ENCODE measurements around the gene GNG7.
"Not testable (repeated sequence)": the region's sequence is repeated elsewhere in the genome, so short reads cannot be mapped to it uniquely, and the experiment has no call there.

The GNG7 gene

DNA sequence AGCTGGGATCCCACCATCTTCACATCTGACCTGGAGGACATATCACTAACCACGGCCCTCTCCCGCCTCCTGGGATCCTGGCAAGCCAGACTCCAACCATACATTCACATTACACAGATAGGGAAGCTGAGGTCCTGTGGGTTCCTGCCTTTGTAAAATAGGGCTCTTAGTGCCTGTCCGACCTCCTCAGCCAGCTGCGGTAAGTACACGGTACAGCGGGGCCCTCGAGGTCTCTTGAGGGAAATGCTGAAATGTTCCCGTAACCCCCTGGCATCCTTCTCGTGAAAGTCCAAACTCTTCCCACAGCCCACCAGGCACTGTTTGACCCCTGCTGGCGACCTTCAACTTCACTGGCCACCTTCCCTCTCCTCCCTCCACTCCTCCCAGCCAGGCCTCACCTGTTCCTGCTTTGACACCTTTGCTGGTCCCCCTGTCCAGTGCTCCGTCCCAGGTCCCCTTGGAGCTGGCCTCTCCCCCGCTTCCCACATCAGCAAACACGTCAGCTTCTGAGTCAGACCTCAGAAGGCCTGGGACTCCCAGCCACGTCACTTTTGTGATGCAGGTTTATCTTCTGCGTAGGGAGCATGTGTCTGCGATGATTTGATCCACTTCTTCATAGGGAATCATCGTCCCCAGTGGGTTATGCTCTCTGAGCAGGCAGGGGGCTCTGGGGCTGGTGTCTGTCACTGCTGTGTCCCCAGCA lies 8.8 kb upstream of the GNG7 start:
- no peak for DNase-seq

DNA sequence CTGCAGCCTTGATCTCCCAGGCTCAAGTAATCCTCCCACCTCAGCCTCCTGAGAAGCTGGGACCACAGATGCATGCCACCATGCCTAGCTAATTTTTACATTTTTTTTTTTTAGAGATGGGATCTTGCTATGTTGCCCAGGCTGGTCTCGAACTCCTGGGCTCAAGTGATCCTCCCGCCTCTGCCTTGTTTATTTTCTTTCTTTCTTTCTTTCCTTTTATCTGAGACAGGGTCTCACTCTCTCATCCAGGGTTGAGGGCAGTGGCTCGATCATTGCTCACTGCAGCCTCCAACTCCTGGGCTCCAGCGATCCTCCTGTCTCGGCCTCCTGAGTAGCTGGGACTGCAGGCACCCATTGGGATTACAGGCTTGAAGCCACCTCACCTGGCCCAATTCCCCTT lies 3.8 kb upstream of the GNG7 start:
- DNase-seq = no peak

DNA sequence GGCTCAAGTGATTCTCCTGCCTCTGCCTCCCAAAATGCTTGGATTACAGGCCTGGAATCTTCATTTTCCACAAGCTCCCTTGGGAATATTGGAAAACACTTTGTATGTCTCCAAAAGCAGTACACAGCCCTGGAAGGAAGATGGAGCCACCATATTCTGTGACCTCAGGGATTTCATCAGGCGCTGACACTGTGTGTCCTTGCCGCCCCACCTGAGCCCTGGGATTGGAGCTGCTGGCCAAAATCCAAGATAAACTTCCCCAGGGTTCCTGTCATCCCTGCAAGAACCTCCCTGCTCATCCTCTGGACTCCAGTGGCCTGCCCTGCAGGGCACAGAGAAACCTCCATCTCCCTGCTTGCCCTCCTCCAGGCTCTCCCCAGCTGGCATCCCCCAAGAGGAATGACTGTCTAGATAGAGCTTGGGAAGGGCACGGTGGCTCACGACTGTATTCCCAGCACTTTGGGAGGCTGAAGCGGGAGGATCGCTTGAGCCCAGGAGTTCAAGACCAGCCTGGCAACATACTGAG lies 1.3 kb upstream of the GNG7 start:
- no peak for DNase-seq

DNA sequence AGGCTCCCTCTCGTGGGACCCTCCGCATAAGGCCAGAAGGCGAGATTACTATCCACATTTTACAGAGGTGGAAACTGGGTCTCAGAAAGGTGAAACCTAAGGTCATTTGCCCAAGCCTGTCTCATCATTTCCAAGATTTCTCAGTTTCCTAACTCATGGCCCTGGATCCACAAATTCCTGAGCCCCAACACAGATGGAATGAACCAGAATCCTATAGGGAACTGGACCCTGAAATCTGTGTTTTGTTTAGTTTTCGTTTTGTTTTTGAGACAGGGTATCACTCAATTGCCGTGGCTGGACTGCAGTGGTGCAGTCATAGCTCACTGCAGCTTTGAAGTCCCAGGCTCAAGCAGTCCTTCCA lies 563 bp upstream of the GNG7 start:
- no peak for DNase-seq

DNA sequence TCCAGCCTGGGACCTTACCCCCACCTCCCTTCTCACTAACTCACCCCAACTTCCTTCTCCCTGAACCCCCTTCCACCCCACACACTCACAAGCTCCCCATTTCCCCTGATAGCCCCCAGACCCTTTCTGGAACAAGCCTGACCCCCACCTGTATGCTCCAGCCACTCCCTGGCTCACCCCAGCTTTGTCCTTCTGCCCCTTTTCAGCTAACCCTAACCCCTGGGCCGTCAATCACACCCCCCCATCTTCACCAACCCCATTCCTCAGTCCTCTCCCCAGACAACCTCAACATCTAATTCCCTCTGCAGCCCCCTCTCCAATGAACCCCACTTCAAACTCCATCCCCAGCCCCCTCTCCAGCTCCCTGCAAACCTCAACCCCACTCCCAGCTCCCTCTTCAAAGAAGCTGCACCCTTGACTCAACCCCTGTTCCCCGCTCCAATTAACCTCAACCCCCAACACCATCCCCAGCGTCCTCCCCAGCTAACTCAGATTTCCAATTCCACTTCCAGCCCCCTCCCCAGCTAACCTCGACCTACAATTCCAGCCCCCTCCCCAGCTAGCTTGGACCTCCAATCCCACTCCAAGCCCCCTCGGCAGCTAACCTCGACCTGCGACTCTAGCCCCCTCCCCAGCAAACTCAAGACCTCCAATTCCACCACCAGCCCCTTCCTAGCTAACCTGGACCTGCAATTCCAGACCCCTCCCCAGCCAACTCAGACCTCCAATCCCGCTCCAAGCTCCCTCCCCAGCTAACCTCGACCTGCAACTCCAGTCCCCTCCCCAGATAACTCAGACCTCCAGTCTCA lies 929 bp downstream of the GNG7 start:
- no peak for DNase-seq

DNA sequence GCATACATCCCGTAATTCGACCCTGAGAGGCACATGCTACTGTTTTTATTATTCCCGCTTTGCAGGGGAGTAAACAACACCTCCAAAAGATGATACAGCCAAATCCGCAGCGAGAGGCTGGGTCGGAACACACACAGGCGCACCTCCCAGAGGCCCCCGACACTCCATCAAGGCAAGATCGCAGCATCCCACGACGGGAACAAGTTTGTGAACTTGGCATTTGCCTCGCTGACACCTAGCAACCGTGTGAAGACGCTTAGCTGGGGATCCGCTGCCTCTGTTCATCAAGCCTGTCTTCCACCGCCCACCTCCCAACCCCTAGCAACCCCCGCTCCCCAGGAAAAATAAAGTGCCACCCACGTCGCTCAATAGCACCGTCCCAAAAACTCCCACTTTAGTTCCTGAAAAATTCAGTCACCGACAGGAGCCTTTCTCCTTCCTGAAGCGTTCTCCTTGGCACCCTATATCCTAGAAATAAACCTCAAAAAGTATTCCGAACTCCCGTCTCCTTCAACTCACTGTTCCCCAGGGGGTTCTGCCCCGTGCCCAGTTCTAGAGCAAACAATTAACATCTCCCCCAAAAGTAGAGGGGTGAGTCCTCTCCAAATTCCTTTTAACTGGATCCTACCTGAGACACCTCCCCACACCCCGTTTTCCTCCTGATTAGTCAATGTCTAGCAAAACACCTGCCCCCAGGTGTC lies 1.7 kb downstream of the GNG7 start:
- DNase-seq = no peak

DNA sequence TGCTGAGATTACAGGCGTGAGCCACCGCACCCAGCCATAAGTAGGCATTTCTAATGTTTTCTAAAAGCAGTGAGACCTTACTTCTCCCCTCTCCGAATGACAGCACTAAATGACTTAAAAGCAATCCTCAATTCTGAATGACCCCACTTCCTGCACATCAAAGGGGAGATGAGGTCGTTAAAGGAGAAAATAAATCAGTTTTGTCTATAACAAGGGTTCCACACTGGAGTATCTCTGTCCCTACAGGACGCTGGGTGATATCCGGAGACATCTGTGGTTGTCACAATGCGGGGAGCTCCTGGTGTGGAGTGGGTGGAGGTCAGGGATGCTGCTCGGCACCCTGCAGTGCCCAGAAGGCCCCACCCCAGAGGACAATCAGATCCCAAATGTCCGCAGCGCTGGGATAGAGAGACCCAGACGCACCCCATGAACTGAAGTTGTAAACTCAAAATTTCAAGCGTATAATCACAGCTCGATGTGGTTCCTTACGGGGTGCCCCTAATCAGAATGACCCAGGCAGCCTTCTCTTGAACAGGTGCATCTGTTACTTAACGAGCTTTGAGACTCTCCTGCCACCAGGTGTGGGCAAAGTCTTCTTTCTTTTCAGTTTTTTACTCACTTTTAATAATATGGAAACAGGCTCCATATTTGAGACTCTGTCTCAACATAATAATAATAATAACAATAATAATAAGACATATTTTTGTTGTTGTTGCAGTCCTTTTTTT lies 2.9 kb downstream of the GNG7 start:
- DNase-seq = no peak

DNA sequence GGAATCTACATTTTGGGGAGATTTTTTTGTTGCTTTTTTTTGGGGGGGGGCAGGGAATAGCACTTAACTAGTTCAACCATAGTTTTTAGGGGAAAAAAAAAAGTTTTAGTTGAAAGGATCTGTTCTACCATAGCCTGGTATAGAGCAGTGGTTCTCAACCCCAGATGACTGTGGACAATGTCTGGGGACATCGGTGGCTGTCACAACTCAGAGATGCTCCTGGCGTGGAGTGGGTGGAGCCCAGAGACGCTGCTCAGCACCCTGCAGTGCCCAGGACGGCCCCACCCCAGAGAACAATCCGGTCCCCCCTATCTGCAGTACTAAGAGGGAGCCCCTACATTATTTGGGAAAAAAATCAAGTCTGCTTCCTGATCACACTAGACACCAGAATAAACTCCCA lies 8.3 kb downstream of the GNG7 start:
- no peak for DNase-seq

DNA sequence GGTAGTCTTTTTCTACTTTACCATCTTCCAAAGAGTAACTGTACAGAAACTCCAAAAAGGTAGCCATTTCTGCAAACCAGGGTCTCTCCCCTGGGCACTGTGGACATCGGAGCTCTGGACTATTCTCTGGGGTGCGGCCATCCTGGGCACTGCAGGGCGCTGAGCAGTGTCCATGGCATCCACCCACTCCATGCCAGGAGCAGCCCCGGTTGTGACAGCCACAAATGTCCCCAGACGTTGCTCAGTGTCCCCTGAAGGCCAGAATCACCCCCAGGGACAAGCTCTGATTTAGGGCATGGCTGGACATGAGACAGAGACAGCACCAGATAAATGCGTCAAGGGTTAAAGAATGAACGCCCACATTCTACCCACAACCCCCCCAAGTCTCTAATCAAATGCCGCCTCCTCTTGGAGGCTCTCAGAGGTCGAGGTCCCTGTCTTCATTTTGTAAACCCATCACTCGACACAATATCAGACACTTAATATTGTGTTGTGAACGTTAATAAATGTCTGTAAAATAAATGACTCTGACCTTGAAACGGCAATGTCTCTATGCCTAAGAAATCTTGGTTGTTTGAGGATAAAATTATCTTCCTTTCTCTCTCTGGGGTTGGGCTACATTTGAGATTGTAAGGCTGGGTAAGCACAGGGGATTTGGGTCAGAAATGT lies 8.9 kb downstream of the GNG7 start:
- no peak for DNase-seq

DNA sequence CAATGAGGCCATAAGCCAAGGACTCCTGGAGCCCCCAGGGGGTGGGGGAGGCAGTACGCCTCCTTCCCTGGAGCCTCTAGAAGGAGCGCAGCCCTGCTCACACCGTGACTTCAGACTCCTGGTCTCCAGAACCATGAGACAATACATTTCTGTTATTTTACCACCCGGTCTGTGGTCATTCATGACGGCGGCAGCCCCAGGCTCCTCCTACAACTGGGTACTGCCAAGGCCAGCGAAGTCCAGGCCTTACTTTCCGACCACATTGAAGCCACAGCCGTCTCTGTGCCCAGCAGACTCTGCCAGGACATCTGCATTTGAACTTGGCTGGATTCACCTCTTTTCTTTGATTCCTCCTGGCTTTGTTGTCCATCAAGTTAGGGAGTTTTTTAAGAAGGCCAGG lies 10.5 kb downstream of the GNG7 start:
- no peak for DNase-seq

DNA sequence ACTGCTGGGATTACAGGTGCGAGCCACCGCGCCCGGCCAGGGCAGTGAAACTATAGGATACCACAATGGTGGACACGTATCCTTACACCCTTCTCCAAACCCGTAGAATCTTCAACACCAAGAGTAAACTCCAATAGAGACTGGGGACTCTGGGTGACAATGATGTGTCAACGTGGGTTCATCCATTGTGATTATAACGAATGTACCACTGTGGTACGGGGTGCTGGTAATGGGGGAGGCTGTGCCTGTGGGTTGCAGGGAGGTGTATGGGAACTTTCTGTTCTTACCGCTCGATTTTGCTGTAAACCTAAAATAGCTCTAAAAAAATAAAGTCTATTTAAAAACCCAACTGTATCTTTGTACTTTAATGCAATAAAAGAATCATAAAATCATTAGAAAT lies 11.6 kb downstream of the GNG7 start:
- no peak for DNase-seq

DNA sequence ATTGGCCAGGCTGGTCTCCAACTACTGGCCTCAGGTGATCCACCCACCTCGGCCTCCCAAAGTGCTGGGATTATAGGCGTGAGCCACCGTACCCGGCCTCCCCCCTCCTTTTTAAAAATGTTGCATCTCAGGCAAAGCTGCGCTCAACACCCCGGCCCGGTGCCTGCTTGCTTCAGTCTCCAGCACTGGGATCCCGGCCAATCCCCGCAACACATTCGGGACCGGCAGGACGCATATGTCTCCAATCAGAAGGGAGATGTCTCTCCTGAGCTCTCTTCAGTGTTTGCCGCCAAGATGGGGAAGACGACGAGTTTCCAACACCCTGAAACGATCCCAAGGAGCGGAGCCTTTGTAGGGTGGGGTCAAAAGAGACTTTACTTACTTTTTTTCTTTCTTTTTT lies 16.1 kb downstream of the GNG7 start:
- DNase-seq = no peak

DNA sequence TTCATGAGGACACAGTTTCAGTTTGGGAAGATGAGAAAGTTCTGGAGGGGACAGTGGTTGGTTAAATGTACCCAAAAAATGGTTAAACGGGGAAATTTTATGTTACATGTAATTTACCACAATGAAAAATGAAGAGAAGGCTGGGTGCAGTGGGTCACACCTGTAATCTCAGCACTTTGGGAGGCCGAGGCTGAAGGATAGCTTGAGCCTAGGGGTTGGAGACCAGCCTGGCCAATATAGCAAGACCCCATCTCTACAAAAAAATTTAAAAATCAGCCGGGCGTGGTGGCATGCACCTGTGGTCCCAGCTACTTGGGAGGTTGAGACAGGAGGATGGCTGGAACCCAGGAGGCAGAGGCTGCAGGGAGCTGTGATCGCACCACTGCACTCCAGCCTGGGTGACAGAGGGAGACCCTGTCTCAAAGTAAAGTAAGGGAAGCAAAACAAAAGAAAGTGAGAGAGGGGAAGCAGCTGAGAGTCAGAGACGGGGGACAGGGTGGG lies 17.2 kb downstream of the GNG7 start:
- no peak for DNase-seq

DNA sequence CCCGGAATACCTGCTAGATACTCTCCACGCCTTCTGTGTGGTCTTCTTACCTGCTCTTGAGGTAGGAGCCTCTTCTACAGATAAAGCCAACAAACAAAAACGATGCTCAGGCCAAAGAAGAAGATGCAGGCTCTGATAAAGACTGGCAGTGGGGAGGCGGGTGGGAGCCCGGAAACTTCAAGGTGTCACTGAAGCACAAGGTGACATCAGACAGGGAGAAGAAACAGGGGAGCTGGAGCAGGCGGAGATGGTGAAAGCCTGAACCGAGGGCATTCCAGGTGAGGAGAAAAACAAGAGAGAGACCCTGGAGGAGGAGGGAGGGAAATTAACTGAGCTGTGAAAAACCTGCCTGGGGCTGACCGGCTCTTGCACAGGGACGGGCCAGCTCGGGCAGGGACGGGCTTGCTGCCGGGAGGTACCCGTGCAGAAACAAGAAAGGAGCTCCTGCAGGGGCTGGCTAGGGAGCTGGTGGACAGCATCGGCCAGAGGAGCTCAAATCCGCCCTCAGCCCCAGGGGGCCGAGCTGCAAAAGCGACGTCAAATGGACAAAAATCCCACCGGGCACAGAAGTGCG lies 19.0 kb downstream of the GNG7 start:
- no peak for DNase-seq

DNA sequence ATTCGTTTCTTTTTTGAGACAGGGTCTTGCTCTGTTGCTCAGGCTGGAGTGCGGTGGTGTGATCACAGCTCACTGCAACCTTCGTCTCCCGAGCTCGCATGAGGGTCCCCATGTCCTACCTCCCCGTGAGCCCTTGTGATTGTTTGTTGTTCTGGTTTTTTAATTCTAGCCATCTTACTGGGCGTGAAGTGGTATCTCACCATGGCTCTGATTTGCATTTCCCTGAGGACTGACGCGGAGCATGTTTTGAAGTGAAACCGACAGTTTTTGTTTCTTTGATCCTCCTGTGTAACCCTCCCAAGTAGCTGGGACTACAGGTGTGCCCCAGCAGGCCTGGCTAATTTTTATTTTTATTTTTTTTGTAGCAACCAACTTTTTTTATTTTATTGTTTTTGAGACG lies 21.7 kb downstream of the GNG7 start:
- DNase-seq = no peak

DNA sequence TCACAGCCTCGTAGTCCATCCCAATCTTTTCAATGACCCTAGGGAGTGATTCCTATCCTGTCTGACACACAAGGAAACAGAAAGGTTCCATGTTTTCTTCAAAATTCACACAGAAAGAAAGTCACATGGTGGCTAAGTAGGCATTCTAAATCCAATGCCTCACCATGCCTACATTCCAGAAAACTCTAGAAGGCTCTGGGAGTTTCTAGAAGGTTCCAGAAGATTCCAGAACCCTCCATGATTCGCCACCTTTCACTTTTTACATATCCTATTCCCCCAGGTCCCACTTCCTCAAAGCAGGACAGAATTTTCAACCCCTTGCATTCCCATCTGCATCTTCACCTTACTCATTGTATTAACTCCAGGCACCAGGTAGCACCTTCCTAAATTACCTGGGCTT lies 23.1 kb downstream of the GNG7 start:
- no peak for DNase-seq

DNA sequence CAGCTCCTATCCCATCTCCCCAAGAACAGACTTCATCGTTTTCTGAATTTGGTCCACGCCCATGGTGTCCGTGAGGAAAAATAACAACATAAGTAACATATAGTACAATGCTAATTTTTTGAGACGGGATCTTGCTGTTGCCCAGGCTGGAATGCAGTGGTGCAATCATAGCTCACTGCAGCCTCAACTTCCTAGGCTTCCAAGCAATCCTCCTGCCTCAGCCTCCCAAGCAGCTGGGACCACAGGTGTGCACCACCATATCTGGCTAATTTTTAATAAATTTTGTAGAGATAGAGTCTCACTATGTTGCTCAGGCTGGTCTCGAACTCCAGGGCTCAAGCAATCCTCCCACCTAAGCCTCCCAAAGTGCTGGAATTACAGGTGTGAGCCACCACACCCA lies 23.5 kb downstream of the GNG7 start:
- not testable (repeated sequence) for DNase-seq

DNA sequence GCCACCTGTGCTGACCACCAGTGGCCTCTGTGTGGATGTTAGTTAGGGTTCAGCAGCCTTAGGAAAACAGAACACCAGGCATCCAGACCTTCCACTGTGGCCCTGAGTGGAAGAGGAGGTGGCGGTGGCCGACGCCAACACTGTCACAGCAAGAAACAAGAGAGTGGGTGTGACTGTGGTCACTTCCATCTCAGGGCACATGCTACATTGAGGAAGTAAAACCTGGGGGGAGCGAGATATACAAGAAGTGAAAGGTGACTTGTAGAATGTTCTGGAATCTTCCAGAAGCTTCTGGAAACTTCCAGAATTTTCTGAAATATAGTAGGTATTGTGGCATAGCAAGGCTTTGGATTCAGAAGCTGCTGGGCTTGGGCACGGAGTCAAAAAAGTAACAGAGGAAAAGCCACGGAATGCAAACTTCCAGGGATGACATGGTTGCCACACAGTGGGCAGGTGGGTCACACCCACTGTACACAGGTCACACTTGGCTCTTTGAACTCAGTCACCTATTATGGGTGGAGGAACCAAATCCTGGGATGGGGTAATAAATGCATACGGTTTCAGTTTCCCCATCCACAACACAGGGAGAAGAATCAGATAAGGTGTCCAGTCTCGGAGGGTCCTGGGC lies 24.3 kb downstream of the GNG7 start:
- no peak for DNase-seq

DNA sequence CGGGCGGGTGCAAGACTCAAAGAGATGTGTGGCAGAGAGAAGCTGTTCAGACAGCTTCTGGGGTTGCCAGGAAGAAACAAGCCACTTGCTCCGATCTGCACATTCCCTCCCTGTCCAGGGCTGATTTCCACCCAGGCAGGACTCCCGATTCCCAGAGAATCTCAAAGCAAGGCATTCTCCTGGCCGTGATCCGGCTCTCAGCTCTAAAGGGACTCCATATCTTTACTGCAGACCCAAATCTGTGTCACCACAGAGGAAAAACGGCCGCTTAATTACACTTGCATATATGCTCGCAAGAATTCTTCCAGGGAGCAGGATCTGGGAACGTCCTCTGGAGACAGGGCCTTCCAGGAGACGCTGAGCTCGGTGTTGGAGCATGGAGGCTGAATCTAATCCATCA lies 25.7 kb downstream of the GNG7 start:
- DNase-seq = no peak

DNA sequence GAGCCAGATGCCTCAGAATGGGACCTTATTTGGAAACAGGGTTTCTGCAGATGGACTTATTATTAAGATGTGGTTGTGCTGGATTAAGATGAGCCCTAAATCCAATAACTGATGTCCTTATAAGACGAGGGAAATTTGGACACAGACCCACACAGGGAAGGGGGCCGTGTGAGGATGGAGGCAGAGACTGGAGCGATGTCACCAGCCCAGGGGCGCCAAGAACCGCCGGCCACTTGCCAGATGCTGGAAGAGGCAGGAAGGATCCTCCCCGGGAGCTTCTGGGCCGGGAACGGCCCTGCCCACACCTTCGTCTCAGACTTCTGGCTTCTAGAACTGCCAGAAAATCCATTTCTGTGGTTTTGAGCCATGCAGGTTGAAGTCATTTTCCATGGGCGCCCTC lies 26.6 kb downstream of the GNG7 start:
- no peak for DNase-seq

DNA sequence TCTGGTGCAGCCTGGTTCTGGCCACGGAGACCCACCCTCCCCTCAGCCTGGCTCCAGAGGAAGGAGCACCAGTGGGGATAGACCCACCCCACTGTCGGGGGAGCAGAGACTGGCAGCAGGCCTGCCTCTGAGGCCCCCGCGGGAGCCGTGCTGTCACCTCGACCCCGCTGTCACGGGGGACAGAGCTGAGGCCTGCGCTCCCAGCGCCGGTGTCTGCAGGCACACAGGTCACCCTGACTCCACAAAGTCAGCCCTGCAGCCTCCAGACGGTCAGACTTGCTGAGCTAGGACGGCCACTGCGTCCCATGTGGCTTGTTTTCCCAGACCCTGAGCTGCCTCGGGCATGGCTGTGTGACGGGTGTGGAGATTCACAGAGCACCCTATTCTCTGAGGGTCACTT lies 32.3 kb downstream of the GNG7 start:
- DNase-seq = no peak
